Adrenal gland (tissue), 5 donors: ENCODE data around the gene FAM50A.

Experiments
- POLR2A ChIP-seq, 2 donors: fragments of 450-650 bp; IDR thresholded peaks; one replicate each; pipeline ENCODE4 v1.6.1; 2017; ENCODE audit warnings: antibody characterized with exemption in 2 of 2, mild to moderate bottlenecking in 2 of 2, moderate library complexity in 1 of 2
- TF ChIP-seq, protein P1 (sequence below), 6 experiments: fragments of 450-650 bp in 4 of 6; fragments of 200-600 bp in 2 of 6; sonication (generic) in 1 of 6; IDR thresholded peaks; 1 replicate in 5 of 6; 2 replicates in 1 of 6; pipeline versions ENCODE4 v1.5.1 to v1.8.0; 2016 to 2021; ENCODE audit warnings: antibody characterized with exemption in 6 of 6, mild to moderate bottlenecking in 2 of 6, moderate library complexity in 1 of 6
- donor health status: DM: no; HTN: no; CAD: no.

DNA sequence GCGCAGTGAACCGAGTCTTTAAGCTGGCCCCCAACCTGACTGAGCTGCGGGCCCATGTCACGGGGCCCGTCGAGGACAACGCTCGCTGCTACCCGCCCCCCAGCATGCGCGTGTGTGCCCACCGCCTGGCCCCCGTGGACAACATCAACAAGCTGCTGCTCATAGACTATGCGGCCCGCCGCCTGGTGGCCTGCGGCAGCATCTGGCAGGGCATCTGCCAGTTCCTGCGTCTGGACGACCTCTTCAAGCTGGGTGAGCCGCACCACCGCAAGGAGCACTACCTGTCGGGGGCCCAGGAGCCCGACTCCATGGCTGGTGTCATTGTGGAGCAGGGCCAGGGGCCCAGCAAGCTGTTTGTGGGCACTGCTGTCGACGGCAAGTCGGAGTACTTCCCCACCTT, 16.4 kb downstream of the FAM50A start:
- TF ChIP-seq, protein P1, sequence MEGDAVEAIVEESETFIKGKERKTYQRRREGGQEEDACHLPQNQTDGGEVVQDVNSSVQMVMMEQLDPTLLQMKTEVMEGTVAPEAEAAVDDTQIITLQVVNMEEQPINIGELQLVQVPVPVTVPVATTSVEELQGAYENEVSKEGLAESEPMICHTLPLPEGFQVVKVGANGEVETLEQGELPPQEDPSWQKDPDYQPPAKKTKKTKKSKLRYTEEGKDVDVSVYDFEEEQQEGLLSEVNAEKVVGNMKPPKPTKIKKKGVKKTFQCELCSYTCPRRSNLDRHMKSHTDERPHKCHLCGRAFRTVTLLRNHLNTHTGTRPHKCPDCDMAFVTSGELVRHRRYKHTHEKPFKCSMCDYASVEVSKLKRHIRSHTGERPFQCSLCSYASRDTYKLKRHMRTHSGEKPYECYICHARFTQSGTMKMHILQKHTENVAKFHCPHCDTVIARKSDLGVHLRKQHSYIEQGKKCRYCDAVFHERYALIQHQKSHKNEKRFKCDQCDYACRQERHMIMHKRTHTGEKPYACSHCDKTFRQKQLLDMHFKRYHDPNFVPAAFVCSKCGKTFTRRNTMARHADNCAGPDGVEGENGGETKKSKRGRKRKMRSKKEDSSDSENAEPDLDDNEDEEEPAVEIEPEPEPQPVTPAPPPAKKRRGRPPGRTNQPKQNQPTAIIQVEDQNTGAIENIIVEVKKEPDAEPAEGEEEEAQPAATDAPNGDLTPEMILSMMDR (IDR thresholded peaks at IDR 0.05) = no peak
- no peak for TF ChIP-seq POLR2A (IDR thresholded peaks at IDR 0.05)
